GM23338 (cell line): ENCODE data around the gene SULT2B1.

Experiments
- CREB1 ChIP-seq: fragments of 250-450 bp; sonication (Bioruptor Pico); IDR thresholded peaks from 2 replicates; pipeline ENCODE4 v1.5.0; 2020; ENCODE audit warnings: low read depth, mild to moderate bottlenecking, moderate library complexity
- CTCF ChIP-seq, 2 experiments: fragments of 200-600 bp in 1 of 2; sonication (generic) in 1 of 2; conservative IDR thresholded peaks; 2 replicates each; pipeline versions ENCODE4 v1.5.1 to v1.6.1; 2016 to 2017; ENCODE audit warnings: antibody characterized with exemption in 2 of 2, low read depth in 2 of 2, mild to moderate bottlenecking in 2 of 2, moderate library complexity in 1 of 2
- ETS1 ChIP-seq: IDR thresholded peaks from 2 replicates; pipeline ENCODE4 v1.6.1; 2016; ENCODE audit warnings: antibody characterized with exemption
- EZH2 ChIP-seq: fragments of 200-600 bp; sonication (generic); IDR thresholded peaks from one replicate; pipeline ENCODE4 v1.8.0; 2017; ENCODE audit warnings: antibody characterized with exemption, mild to moderate bottlenecking, low read depth; ENCODE audit not compliant: unreplicated experiment
- EZH2phosphoT487 ChIP-seq: fragments of 200-600 bp; sonication (generic); IDR thresholded peaks from one replicate; pipeline ENCODE4 v1.8.1; 2018; ENCODE audit warnings: antibody characterized with exemption; ENCODE audit not compliant: unreplicated experiment
- JUNB ChIP-seq: IDR thresholded peaks from one replicate; pipeline ENCODE4 v1.6.1; 2016; ENCODE audit warnings: antibody characterized with exemption; ENCODE audit not compliant: unreplicated experiment
- NANOG ChIP-seq: IDR thresholded peaks from 2 replicates; pipeline ENCODE4 v1.6.1; 2016; ENCODE audit warnings: antibody characterized with exemption, borderline replicate concordance
- POLR2AphosphoS5 ChIP-seq: IDR thresholded peaks from 2 replicates; pipeline ENCODE4 v1.6.1; 2016; ENCODE audit warnings: antibody characterized with exemption, low read depth
- REST ChIP-seq: IDR thresholded peaks from one replicate; pipeline ENCODE4 v1.6.1; 2018; ENCODE audit warnings: antibody characterized with exemption; ENCODE audit not compliant: unreplicated experiment
- ZNF114 ChIP-seq: fragments of 250-450 bp; sonication (Bioruptor Pico); IDR thresholded peaks from 2 replicates; pipeline ENCODE4 v1.5.0; 2020; ENCODE audit warnings: mild to moderate bottlenecking, moderate library complexity
- ZNF331 ChIP-seq: fragments of 250-450 bp; sonication (Bioruptor Pico); IDR thresholded peaks from 2 replicates; pipeline ENCODE4 v1.5.0; 2020; ENCODE audit warnings: low read depth, mild to moderate bottlenecking, moderate library complexity

GRCh38 chr19:48506138-48506733 is 45.7 kb upstream of the SULT2B1 start:
- TF ChIP-seq CTCF (conservative IDR thresholded peaks at IDR 0.05; ENCODE audit: low read depth in 2 of 2) (peak; percentile 75 to 79), EZH2 (no peak), EZH2phosphoT487 (no peak), POLR2AphosphoS5 (no peak), REST (no peak), ETS1 (no peak), CREB1 (CRISPR knock-in tag) (no peak), ZNF331 (no peak), JUNB (no peak), NANOG (no peak), ZNF114 (no peak)
